Measurements from ENCODE around the gene HDAC5.
"Not testable (repeated sequence)": the region's sequence is repeated elsewhere in the genome, so short reads cannot be mapped to it uniquely, and the experiment has no call there.

HDAC5 gene

DNA sequence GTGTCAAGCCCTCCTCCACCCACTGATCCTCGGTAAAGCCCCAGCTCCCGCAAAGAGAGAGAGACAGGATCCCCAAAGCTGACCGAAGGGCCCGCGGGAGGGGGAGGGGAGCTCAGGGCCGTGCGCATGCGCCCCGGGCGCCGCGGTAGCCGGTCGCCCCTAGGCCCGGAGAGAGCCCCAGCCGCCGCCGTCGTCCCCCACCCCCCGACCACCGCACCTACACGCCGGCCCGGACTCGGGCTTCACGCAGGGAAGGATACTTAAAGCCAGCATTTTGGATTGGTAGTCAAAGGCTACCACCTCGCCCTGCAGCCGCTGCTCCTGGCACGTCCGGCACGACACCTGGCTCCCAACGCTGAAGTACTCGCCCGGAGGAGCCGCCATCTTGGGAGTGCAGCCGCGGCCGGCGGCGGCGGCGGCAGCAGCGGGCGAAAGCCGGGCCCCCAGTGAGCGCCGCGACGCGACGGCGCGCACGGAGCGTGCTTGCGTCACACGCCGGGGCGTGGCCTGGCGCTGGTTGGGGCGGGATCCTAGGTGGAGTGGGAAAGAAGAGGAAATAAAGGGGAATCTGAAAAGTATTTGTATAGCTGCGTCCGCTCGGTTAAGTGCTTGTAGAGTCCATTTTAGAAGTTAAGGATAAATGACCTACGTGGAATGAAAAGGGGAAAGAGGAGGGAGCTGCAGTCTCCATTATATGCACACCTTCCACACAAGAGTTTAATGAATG is 57.1 kb downstream of the HDAC5 start, which contains the start of gene LSM12:
TSS of gene LSM12 (minus strand) at position 468 of the 727 bp plus-strand sequence. CDS start at position 384, 84 bp downstream.
- DNase-seq (ENCODE audit: low read depth), result peak; percentile 96

GRCh38 chr17:44065668-44066203 is 57.7 kb downstream of the HDAC5 start:
- DNase-seq (ENCODE audit: low read depth), result peak; percentile 30

GRCh38 chr17:44063704-44064639 is 59.5 kb downstream of the HDAC5 start:
- DNase-seq (ENCODE audit: low read depth), result no peak

DNA sequence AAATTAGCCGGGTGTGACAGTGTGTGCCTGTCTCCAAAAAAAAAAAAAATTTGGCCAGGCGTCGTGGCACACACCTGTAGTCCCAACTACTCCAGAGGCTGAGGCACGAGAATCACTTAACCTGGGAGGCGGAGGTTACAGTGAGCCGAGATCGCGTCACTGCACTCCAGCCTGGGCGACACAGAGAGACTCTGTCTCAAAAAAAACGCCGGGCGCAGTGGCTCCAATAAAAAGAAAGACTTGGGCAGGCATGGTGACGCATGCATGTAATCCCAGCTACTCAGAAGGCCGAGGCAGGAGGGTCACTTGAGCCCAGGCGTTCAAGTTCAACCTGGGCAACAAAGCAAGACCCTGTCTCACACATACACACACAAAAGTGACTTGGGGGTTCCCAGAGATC is 60.6 kb downstream of the HDAC5 start:
- no peak for DNase-seq (ENCODE audit: low read depth)

DNA sequence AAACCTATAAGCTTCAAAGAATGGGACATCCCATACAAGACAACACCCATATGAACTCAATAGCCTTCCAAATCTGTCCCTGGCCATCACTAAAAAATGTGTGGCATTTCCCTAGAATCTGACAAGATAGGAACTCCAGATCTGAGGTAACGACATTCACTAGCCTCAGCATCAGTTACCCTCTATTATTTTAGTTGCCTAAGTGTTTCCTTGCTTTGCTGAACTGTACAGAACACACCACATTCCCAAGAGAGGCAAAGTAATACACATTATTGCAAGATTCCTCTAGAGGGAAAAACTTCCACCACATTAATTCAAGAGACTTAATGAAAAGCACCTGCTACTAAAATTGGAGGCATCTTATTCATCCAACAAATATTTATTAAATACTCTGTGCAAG is 62.0 kb downstream of the HDAC5 start:
- DNase-seq (ENCODE audit: low read depth), result no peak

- no peak for DNase-seq (ENCODE audit: low read depth)
Measured at GRCh38 chr17:44059101-44059892, 64.1 kb downstream of the HDAC5 start.

DNA sequence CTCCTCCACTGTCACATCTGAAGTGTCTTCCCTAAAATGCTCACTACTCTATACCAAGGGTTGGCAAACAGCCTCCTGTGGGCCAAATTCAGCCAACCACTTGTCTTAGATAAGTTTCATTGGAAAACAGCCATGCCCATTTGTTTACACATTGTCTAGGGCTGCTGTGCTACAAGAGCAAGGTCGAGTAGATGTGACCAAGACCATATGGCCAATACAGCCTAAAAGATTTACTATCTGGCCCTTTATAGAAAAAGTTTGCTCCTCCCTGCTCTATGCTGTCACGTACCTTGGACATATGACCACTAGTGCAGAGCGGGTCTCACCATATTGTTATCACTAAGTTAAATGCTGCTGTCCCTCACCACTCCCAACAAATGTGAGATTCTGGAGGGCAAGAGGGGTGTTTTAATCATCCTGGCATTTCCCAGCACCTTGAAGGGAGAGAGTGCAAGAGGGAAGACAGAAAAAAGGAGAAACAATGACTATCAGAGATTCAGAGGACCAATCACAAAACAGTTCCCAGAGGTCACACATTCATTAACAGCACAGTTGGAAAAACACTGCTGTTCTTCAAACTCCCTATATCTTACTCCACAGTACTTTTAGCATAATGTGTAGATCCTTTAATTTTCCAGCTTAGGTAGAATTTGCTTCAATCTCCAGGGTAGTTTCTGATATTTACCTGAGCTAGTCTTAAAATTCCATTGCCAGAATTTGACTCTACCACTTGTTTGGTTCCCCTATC is 70.1 kb downstream of the HDAC5 start:
- no peak for DNase-seq (ENCODE audit: low read depth)

DNA sequence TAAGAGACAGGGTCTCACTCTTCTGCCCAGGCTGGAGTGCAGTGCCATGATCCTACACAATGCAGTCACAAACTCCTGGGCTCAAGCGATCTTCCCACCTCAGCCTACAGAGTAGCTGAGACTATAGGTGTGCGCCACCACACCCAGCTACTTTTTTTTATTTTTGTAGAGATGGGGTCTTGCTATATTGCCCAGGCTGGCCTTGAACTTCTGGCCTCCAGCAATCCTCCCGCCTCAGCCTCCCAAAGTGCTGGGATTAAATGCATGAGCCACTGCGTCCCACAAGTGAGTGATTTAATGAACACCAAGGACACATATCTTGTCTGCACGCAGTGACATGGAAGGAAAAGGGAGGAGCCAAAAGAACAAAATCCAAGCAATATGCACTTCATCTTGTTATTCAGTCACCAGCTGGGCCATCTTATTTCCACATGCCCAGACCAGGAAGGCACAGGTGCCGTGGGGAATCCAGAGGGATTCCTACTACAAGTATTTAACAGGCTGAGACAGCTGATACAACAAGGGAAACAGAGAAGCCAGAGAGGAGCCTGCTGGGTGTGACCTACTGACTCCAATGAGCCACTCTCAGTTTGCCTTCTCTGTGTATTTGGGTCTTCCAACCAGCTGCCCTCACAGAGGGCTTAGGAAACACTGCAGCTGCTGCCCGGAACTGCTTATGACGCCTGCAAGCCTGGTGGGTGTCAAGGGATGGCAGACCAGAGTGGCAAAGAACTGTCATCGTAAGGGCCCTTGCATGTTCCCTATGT is 74.0 kb downstream of the HDAC5 start:
- DNase-seq (ENCODE audit: low read depth), result no peak

GRCh38 chr17:44046893-44047292 is 76.5 kb downstream of the HDAC5 start:
- DNase-seq (ENCODE audit: low read depth), result not testable (repeated sequence)

DNA sequence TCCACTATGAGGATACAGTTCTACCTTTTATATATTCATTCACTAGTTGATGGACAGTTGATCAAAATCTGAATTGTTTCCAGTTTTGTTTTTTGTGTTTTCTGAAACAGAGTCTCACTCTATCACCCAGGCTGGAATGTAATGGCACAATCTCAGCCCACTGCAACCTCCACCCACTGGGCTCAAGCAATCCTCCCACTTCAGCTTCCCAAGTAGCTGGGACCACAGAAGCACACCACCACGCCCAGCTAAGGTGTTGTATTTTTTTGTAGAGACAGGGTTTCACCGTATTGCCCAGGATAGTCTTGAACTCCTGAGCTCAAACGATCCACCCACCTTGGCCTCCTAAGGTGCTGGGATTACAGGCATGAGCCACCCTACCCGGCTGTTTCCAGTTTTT is 78.0 kb downstream of the HDAC5 start:
- DNase-seq (ENCODE audit: low read depth), result no peak

GRCh38 chr17:44044071-44044470 is 79.4 kb downstream of the HDAC5 start:
- DNase-seq (ENCODE audit: low read depth), result peak; percentile 41

DNA sequence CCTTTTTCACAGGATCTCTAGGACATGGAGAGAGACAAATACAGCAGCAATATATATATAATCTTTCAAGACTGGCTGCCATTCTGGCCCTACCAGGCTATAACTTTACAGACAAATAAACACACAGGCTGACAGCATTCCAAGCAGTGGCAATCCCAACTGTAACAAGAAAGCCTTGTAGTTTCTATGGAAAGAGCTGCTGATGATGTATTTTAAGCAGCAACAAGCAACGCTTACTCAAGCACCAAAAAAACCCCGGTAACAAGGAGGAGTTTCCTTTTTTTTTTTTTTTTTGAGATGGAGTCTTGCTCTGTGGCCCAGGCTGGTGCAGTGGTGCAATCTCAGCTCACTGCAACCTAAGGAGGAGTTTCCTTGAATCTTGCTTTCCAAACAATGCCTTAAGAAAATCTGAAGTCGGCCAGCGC is 80.2 kb downstream of the HDAC5 start:
- no peak for DNase-seq (ENCODE audit: low read depth)

DNA sequence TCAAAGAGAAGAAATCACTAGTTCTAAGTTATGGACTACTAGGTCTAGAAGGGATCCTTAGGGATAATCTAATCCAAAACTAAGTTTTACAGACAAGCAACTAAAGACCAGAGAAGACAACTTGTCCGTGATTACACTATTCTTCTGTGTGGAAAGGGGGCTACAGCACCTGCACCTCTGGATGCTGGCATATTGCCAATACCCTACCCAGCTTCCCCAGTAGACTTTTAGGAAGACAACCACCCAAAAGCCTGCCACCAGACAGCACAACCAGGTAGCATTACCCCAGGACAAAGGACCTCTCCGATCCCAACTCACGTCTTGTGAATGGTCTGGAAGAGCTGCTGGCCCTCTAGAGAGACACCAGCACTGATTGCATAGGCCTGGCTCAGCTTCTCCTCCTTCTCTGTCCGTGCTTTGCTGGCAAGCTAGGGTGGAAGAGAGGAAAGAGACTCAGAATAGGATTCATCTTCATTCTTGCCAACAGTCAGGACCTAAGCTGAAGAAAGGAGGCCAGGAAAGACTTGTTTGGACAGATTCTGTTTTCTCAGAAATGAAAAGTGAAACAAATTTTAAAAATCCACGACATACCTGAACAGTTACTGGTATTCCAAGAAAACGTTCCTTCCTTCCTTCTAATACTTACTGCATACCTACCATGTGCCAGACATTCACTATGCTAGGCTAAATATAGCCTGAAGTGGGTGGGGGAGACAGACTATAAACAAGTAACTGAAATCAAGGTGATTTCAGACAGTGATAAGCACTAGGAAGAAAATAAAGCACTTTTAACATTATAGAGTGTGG is 83.4 kb downstream of the HDAC5 start:
- DNase-seq (ENCODE audit: low read depth), result no peak

GRCh38 chr17:44038604-44039011 is 84.8 kb downstream of the HDAC5 start:
- DNase-seq (ENCODE audit: low read depth), result no peak

DNA sequence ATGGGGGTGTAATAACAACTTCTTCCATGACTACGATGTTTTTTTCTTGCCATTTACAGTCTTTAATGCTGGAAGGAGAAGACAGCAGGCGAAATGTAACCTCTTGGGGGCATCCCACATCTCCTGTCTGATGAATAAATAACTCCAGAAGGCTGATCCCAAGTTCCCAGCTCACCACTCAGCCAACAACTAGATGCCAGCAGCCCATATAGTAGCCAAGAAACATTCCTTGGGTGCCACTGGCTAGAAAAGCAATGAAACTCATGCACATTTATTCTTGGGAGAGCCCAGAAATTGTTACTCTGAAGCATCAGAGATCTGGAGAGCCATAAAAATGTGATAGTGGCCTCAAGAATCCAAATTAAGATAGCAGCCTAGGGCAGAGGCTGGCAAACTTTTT is 86.0 kb downstream of the HDAC5 start:
- DNase-seq (ENCODE audit: low read depth), result no peak

GRCh38 chr17:44034688-44035087 is 88.8 kb downstream of the HDAC5 start:
- DNase-seq (ENCODE audit: low read depth), result not testable (repeated sequence)

GRCh38 chr17:44033861-44034408 is 89.5 kb downstream of the HDAC5 start:
- no peak for DNase-seq (ENCODE audit: low read depth)

DNA sequence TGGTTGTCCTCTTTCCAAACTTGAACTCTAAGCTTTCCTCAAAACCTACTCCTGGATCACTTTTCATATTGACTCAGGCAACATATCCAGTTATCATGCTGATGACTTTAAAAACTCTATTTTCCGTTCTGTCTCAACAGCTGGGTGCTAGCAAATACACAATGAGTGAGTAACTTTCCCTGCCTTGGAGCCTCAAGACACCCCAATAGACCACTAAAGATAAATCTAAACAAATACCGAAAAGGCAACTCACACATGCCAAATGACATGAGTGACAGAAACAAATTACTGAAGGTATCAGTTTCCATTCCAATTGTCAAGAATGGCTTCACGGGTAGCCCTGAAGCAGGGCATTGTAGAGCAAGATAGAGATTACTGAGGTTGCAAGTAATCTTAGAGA is 93.0 kb downstream of the HDAC5 start:
- no peak for DNase-seq (ENCODE audit: low read depth)

DNA sequence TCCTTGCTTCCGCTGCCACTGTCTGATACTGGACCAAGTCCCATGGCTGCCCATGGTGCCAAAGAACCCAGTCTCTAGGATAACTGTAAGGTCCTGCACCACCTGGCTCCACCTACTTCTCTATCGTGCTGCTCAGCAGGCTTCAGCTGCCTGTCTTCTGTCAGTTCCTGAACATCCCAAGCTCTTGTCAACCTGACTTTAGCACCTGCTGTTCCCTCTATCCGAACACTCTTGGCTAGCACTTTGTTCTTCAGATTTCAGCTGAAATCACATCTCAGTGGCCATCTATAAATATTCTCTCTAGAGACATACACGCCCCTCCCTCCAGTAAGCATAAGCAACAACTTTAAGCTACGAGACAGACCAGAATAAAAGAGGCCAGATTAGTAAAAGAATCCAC is 93.7 kb downstream of the HDAC5 start:
- no peak for DNase-seq (ENCODE audit: low read depth)
